GM19324 (cell line): ENCODE data around the gene MADD.

ENCODE experiments used
- ATAC-seq: cut with Tn5 transposase; IDR thresholded peaks from one replicate; pipeline ENCODE4 v1.9.1; 2021; ENCODE audit warnings: mild to moderate bottlenecking, moderate library complexity; ENCODE audit not compliant: unreplicated experiment, low FRiP score

The MADD gene

DNA sequence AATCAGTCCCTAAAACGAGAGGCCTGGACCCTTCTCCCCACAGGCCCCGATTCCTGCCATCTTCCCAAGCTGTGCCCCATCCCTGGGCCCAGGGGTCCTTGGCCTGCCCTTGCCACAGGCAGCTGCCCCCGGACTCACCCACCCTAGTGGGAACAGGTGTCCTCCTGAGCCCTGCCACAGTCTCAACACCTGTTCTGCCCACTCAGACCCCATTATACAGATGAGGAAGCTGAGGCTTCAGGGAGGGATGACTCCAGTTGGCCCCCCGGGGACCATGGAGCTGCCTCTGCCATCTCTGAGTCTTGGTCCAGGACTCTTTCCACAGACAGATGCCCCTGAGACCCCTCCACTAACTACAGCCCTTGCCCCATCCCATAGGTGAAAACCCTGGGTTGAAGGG lies 66.7 kb downstream of the MADD start:
- no peak for ATAC-seq

- ATAC-seq, result no peak
Observed at GRCh38 chr11:47337229-47337924, 67.4 kb downstream of the MADD start.

DNA sequence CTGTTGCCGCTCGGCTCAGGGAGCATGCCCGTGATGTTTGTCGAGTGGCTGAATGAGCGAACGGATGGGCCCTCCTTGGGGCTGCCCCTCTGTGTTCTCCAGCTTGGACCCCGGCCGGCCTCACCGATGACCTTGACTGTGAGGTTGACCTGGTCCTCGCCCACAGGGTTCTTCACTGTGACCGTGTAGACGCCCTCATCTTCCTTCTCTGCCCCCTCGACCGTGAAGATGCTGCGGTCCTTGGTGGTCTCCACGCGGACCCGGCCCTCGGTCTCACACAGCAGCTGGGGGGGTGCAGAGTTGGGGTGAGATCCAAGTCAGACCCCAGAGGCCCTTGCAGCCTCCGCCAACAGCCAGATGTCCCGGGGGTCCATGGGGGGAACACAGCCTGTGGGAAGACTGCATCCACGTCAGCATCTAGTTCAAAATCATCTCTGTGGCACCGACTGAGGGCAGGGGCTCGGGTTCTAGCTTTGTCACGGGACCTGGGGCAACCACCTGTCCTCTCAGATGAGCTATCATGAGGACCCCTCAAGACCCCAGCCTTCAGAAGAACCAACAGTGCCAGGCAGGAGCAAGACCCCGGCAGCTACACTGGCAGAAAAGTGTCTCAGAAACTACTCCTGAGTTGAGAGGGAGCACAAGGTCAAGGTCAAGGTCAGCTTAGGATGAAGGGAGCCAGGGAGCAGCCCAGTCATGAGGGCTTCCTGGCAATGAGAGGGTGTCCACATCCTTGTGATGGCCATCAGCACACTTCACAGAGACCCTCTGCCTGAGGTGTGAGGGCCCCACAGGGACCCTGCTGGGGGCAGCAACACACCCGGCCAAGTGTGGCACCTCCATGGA lies 68.7 kb downstream of the MADD start:
- no peak for ATAC-seq

DNA sequence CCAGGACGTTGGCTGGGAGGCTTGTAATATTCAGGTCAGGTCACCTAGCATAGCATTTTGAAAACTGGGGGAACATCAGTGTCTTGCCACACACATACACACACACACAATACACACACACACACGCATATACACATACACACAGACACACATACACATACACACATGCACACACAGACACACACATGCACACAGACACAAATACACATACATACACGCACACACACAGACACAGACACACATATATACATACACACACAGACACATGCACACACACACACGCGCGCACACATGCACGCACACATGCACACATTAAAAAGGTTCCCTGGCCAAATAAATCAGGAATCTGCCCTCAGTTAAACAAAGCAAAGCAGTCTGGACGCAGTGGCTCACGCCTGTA lies 70.1 kb downstream of the MADD start:
- no peak for ATAC-seq

- no peak for ATAC-seq
Observed at GRCh38 chr11:47340980-47341775, 71.2 kb downstream of the MADD start.

DNA sequence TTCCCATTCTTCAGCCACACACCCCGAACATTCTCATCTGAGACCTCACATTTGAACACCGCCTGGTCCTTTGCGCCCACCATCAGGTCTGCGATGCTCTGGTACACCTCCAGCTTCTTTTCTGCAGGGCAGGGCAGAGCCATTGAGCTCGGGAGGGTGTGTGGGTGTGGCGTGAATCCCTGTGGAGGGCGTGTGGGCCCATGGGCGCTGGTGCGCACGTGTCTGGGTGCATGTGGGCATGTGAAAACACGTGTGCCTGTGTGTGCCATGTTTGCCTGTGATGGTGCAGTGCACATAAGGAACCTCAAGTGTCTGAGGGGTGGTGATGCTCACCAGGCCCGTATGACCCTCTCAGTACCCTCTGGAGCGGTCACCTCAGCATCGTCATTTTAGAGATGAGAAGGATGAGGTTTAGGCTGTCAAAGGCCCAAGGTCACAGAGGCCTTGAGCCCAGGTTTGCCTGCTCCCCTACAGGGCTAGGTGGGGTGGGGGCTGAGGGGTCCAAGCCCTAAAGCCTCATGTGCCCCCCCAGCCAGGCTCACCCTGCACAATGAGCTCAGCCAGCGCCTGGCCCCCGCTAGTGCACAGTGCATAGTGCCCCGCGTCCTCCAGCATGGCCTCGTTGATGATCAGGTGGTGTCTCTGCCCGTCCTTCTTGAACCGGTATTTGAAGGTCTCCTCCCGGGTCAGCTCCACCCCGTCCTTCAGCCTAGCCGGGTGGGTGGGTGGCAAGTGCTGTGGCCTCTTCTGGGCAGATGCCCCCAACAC lies 72.3 kb downstream of the MADD start:
- ATAC-seq, result no peak

DNA sequence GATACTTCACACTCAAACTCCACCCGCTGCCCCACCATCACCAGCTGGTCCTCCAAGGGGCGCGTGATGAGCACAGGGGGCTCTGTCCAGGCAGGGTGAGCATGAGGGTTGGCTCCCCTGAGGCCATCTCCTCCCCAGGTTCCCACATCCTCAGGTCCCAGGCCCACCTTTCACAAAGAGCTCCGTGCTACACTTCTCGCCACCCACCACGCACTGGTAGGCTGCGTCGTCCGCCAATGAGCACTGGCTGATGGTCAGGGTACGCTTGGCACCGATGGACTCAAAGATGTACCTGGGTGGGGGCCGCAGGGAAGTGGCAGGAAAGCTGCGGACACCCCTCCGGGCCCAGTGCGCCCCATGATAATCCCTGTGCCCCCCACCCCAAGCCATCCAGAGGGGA lies 72.9 kb downstream of the MADD start:
- ATAC-seq, result no peak

- no peak for ATAC-seq
Observed at GRCh38 chr11:47345890-47346563, 76.1 kb downstream of the MADD start.

DNA sequence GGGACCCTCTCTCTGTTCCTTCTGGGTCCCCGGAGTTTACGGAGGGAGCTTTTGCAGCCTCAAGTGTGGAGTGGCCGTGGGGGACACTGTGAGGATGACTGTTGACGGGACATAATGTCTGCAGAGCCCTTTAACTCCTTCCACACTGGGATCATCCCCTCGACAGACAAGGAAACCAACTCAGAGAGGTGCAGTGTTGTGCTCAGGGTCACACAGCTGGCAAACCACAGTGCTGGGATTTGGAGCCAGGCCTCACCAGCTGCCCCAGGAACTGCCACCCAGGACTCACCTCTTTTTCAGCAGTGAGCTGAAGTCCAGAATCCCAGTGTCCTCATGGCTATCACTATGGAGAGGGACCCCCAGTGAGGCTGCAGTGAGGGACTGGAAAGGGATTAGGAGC lies 77.2 kb downstream of the MADD start:
- ATAC-seq, result no peak

- no peak for ATAC-seq
Observed at GRCh38 chr11:47348131-47348802, 78.3 kb downstream of the MADD start.

DNA sequence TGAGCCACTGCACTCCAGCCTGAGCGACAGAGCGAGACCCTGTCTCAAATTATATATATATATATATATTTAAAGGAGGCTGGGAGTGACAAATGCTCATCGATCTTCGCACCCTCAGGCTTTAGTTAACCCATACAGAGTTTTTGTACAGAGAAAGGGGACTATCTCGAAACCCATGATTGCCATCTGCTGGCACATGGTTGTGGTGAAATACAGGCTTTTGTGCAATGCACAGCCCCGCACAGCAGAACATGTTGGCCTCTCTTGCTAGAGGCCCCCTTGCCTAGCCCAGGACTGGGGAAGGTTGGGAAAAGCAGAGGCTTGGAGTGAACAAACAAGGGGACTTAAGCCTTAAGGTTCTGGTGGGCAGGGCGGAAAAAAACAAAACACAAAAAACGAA lies 78.9 kb downstream of the MADD start:
- no peak for ATAC-seq

GRCh38 chr11:47349521-47350095 lies 79.7 kb downstream of the MADD start:
- ATAC-seq, result no peak

- ATAC-seq, result no peak
Observed at GRCh38 chr11:47350315-47350714, 80.4 kb downstream of the MADD start.

DNA sequence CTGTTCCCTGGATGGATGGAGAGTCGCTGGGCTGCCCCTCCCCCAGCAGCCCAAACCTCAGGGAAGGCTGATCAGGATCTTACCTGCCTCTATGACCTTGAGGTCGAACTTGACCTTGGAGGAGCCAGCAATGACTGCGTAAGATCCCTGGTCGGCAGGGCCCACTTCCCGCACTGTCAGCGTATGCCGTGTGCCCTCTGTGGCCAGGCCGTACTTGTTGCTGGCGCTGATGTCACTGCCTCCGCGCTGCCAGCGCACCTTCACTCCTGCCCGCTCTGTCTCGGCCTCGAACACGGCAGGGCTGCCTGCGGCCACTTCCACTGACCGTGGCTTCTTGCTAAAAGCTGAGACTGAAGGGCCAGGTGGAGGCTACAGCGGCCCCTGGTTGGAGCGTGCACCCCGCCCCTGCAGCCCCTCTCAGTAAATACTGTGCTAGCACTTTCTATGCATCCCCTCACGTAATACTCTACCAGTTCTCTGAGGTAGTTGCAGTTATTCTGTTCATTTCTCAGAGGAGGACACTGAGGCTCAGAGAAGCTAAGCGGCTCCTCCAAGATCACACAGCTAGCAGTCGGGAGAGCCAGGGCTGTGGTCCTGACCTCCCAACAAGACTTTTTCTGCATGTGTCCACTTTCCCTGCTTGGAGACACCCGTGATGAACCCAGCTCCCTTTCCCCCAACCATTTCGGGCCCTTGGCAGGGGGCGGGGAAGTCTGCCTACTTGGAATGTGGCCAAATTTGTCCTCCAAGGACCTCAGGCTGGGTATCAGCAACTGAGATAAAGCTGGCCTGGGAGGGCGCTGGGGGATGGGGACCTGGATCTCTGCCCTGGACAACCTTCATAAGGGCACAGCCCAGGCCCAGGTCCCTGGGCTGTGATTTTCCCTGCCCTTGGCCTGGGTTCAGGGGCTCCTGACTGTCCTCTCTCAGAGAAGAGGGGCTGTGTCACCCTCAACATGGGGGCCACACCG lies 81.5 kb downstream of the MADD start:
- ATAC-seq, result no peak

DNA sequence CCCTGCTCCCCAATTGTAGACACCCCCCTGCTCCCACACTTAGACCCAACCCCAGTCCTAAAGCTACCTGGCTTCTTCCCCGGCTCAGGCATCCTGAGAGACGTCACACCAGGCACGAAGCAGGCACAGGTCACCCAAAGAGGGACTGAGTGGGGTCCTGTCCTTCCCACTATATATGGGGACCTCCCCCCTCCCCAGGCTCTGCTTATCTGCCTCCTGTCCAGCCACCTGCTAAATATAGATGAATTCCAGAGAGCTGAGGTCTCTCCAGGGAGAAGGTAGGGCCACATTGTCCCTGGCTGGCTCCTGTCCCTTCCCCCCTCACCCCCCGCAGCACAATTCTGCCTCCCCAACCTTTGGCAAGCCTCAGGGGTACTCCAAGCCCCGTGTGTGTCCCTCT lies 82.6 kb downstream of the MADD start, which contains the start of gene MYBPC3:
TSS of gene MYBPC3 (minus strand) at position 147 of the 400 bp plus-strand sequence. CDS start at position 92, 55 bp downstream.
- ATAC-seq, result no peak

DNA sequence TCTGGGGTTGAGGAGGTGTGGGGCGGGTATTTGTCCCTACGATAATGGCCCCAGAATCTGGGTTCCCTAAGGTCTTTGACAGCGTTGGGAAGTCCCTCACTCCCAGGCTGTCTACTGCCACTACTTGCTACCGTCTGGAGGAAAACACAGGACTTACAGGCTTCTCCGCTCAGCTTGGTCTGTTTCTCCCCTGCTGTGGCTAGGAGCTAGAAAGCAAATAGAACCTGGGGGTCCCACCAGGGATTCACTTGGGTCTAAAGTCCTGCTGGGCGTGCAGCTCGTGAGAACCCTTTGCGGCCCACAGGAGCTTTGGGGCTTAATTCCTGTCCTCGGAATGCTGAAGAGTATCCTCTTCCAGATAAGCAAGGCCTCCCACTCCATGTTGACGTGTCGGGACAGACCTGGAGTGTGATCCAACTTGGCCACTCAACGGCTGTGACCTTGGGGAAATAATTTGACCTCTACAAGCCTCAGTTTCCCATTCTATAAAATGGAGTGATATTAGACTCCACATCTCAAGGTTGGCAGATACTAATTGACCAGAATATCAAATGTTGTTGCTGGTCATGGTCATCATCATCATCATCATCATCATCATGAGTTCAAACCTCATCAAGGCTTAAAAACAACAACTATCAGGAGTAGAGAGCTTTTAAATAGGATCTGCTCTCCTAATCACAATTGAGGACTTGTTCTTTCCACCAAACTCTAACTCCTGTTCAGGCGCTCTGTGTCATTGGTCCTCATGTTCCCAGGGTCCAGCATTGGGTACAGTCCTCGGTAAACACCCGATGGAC lies 84.2 kb downstream of the MADD start:
- ATAC-seq, result no peak

DNA sequence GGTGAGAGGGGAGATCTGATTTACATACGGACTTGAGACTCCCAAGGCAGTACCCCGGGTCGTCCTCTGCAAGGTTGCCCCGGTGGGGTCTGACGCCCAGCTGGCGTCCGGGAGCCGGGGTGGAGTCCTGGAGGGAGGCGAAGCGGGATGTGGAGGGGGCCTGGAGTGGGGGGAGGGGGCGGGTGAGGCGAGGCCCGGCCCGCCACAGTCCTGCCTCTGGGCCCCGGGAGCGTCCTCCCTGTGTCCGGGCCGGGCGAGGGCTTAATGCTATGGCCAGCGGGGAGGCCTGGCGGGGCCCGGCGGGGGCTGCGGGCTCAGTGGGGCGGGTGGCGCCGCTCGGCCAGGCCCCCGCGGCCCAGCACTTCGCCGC lies 85.0 kb downstream of the MADD start:
- ATAC-seq, result no peak
